HepG2 (cell line): Measurements from ENCODE around the gene KCTD14. TPM values are rescaled to one million over a fixed set of nuclear protein-coding genes. Genes with fewer than 3 reads are reported as not detected.

Source experiments
- FOXO1 ChIP-seq: sonication (generic); formaldehyde crosslinking; IDR thresholded peaks from 2 replicates; pipeline ENCODE4 v1.4.0; 2020; ENCODE audit warnings: missing genetic modification reagents
- HIVEP1 ChIP-seq: sonication (generic); formaldehyde crosslinking; IDR thresholded peaks from 2 replicates; pipeline ENCODE4 v1.4.0; 2020; ENCODE audit warnings: mild to moderate bottlenecking, missing genetic modification reagents
- HNF1B ChIP-seq: sonication (generic); formaldehyde crosslinking; IDR thresholded peaks from 2 replicates; pipeline ENCODE4 v1.5.1; 2020; ENCODE audit warnings: mild to moderate bottlenecking, moderate library complexity, missing genetic modification reagents
- MEIS1 ChIP-seq: sonication (generic); formaldehyde crosslinking; IDR thresholded peaks from 2 replicates; pipeline ENCODE4 v1.9.0; 2021; ENCODE audit warnings: mild to moderate bottlenecking, missing genetic modification reagents, moderate library complexity, borderline replicate concordance
- MTF1 ChIP-seq: sonication (generic); formaldehyde crosslinking; IDR thresholded peaks from 2 replicates; pipeline ENCODE4 v1.5.0; 2020; ENCODE audit warnings: missing genetic modification reagents
- NCOA1 ChIP-seq: sonication (generic); formaldehyde crosslinking; IDR thresholded peaks from 2 replicates; pipeline ENCODE4 v1.9.0; 2021; ENCODE audit warnings: missing genetic modification reagents
- PHF5A ChIP-seq: IDR thresholded peaks from one replicate; pipeline ENCODE4 v1.6.1; 2018; ENCODE audit warnings: low read depth, missing genetic modification reagents; ENCODE audit not compliant: unreplicated experiment
- PRDM4 ChIP-seq: sonication (generic); formaldehyde crosslinking; IDR thresholded peaks from 2 replicates; pipeline ENCODE4 v1.9.0; 2021; ENCODE audit warnings: missing genetic modification reagents, borderline replicate concordance
- PRMT3 ChIP-seq: sonication (generic); formaldehyde crosslinking; IDR thresholded peaks from 2 replicates; pipeline ENCODE4 v1.8.1; 2022; ENCODE audit warnings: low read depth, mild to moderate bottlenecking, moderate library complexity, missing genetic modification reagents, borderline replicate concordance
- SIN3A ChIP-seq: IDR thresholded peaks from 2 replicates; pipeline ENCODE4 v1.6.1; 2011; ENCODE audit warnings: low read depth, mild to moderate bottlenecking, control low read depth, low read length, borderline replicate concordance
- TCF7L2 ChIP-seq: IDR thresholded peaks from 2 replicates; pipeline ENCODE4 v1.6.1; 2011; ENCODE audit warnings: mild to moderate bottlenecking, low read depth, low read length, moderate library complexity
- TGIF2 ChIP-seq: IDR thresholded peaks from 2 replicates; pipeline ENCODE4 v1.6.1; 2016; ENCODE audit warnings: control low read depth, missing compliant biosample characterization
- ZHX1 ChIP-seq: sonication (generic); formaldehyde crosslinking; IDR thresholded peaks from 2 replicates; pipeline ENCODE4 v1.8.1; 2022; ENCODE audit warnings: low read depth, mild to moderate bottlenecking, missing genetic modification reagents
- ZNF3 ChIP-seq: IDR thresholded peaks from 2 replicates; pipeline ENCODE4 v1.7.0; 2017; ENCODE audit warnings: inconsistent platforms
- ZNF766 ChIP-seq: sonication (generic); formaldehyde crosslinking; IDR thresholded peaks from 2 replicates; pipeline ENCODE4 v1.5.0; 2020; ENCODE audit warnings: missing genetic modification reagents, borderline replicate concordance
- ZNF839 ChIP-seq: sonication (generic); formaldehyde crosslinking; IDR thresholded peaks from 2 replicates; pipeline ENCODE4 v1.4.0; 2020; ENCODE audit warnings: missing genetic modification reagents, mild to moderate bottlenecking, borderline replicate concordance
- ZSCAN21 ChIP-seq: sonication (generic); formaldehyde crosslinking; IDR thresholded peaks from 2 replicates; pipeline ENCODE4 v1.8.0; 2022; ENCODE audit warnings: mild to moderate bottlenecking, missing genetic modification reagents, moderate library complexity, borderline replicate concordance
- polyA plus RNA-seq, 8 experiments: library from polyadenylated mRNA; depleted of rRNA in 3 of 8; stranded (reverse) in 7 of 8; unstranded in 1 of 8; fragments of >200 nt; fragmentation: Illumina TruSeq in 4 of 8; extraction: Trizol in 4 of 8; gene quantifications; 2 replicates each; pipeline versions ENCODE4 v1.2.1 to v1.2.3, GENCODE V29; 2011 to 2016; ENCODE audit warnings: low read depth in 4 of 8, missing spikeins in 1 of 8, mixed read lengths in 1 of 8; ENCODE audit not compliant: insufficient read depth in 1 of 8
- total RNA-seq, 5 experiments: library from RNA; depleted of rRNA; stranded (reverse); fragments of >200 nt; fragmentation: Illumina TruSeq; extraction: Trizol; gene quantifications; 2 replicates each; pipeline ENCODE4 v1.2.3, GENCODE V29; 2016; ENCODE audit warnings: low read depth in 1 of 5
- TF ChIP-seq, protein P1 (sequence below): sonication (generic); formaldehyde crosslinking; conservative IDR thresholded peaks from 2 replicates; pipeline ENCODE4 v1.5.0; 2020; ENCODE audit warnings: missing genetic modification reagents

The KCTD14 gene
- total and polyA plus RNA-seq, 2 of the 13 experiments (the other 11 are each of a cell fraction or from before 2014, with no cell fraction given), result 10.3 to 15.6 TPM

DNA sequence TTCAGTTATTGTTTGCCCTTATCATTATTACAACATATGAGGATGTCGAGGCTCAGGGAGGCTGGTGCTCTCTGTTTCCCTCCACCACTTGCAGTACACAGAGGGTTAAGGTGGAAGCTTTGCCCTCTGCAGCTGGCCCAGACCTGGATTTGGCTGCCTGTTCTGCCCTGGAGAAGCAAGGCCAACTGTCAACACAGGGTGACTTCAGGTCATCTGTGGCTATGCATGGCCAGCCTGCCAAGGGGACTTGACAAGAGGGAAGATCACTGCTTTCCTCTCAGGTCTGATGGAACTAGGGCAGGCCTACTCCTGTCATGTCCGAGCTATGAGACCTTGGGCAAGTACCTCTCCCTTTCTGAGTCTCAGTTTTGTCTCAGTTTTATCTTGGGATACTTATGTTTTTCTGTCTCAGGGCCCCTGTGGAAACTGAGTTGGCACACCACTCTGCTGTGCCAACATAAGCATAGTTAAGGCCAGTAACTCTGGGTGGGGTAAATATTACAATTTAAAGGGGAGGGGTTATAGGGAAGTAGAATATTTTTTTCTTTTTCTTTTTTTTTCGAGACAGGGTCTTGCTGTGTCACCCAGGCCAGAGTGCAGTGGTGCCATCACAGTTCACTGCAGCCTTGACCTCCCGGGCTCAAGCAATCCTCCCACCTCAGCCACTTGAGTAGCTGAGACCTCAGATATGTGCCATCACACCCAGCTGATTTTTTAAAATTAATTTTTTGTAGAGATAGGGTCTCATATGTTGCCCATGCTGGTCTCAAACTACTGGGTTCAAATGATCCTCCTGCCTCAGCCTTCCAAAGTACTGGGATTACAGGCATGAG, 38.2 kb upstream of the KCTD14 start (continued):
- peak; percentile 34; the same call in 1 of the 2 replicates for TF ChIP-seq HNF1B (CRISPR knock-in tag)
- no peak for TF ChIP-seq TGIF2 (CRISPR knock-in tag)
- TF ChIP-seq, protein P1, sequence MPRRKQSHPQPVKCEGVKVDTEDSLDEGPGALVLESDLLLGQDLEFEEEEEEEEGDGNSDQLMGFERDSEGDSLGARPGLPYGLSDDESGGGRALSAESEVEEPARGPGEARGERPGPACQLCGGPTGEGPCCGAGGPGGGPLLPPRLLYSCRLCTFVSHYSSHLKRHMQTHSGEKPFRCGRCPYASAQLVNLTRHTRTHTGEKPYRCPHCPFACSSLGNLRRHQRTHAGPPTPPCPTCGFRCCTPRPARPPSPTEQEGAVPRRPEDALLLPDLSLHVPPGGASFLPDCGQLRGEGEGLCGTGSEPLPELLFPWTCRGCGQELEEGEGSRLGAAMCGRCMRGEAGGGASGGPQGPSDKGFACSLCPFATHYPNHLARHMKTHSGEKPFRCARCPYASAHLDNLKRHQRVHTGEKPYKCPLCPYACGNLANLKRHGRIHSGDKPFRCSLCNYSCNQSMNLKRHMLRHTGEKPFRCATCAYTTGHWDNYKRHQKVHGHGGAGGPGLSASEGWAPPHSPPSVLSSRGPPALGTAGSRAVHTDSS (CRISPR knock-in tag), result no peak
- TF ChIP-seq ZNF3 (CRISPR knock-in tag), result no peak
- no peak for TF ChIP-seq ZNF766 (CRISPR knock-in tag)
- TF ChIP-seq MTF1 (CRISPR knock-in tag), result no peak
- TF ChIP-seq PRDM4 (CRISPR knock-in tag), result no peak
- TF ChIP-seq ZNF839 (CRISPR knock-in tag), result no peak
- TF ChIP-seq FOXO1, result peak; percentile 60; the same call in 1 of the 2 replicates
- TF ChIP-seq MEIS1, result no peak
- TF ChIP-seq PRMT3, result no peak
- no peak for TF ChIP-seq TCF7L2
- no peak for TF ChIP-seq NCOA1 (CRISPR knock-in tag)
- TF ChIP-seq HIVEP1 (CRISPR knock-in tag), result no peak
- no peak for TF ChIP-seq ZSCAN21
- no peak for TF ChIP-seq SIN3A
- no peak for TF ChIP-seq PHF5A (CRISPR knock-in tag)
- no peak for TF ChIP-seq ZHX1 (CRISPR knock-in tag)
